HepG2 (cell line): ENCODE data around the gene DUSP8.

Experiments
- U2AF1 ChIP-seq: fragments of 200-400 bp; formaldehyde crosslinking; optimal IDR thresholded peaks from 2 replicates; pipeline ENCODE3; 2017; ENCODE audit warnings: mild to moderate bottlenecking, low read depth, low read length
- ZNF17 ChIP-seq: sonication (generic); formaldehyde crosslinking; IDR thresholded peaks from 2 replicates; pipeline ENCODE4 v1.5.0; 2020; ENCODE audit warnings: mild to moderate bottlenecking, missing genetic modification reagents

DNA sequence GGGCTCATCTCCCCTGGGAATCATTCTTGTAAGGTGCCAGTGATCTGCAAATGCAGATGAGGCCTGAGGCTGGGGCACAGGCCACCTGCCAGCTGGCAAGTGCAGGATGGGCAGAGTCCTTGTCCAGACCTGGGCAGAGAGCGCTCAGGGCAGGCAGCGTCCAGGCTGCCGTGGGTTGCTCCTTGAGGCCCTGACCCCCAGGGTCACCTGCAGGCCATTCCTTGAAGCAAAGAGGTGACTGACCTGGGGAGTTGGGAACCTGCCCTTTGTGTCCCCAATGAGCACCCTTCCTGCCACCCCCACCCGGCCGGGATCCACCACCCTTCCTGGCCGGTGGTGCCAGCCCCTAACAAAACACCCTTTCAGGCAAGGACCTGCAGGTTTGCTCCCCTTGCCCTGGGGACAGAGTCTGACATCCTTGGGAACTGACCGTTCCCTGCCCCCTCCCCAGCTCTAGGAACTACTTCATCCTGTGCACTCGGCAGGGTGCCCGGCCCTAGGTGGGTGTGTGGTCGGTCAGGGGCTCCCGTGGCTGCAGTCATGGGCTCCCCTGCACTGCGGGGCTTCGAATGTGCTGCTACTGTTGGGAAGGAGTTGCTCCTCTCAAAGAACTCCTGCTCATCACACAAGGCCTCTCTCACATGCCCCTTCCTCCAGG lies 28.3 kb downstream of the DUSP8 start:
- TF ChIP-seq U2AF1 (no peak), ZNF17 (CRISPR knock-in tag) (no peak)
